GM12874 (cell line): ENCODE data around the gene TGDS.

Source experiments
- TF ChIP-seq, protein P1 (sequence below): IDR thresholded peaks from 2 replicates; pipeline ENCODE4 v1.5.1; 2011; ENCODE audit warnings: low read depth, mild to moderate bottlenecking, control low read depth, low read length, moderate library complexity; ENCODE audit not compliant: insufficient read depth

Gene TGDS

DNA sequence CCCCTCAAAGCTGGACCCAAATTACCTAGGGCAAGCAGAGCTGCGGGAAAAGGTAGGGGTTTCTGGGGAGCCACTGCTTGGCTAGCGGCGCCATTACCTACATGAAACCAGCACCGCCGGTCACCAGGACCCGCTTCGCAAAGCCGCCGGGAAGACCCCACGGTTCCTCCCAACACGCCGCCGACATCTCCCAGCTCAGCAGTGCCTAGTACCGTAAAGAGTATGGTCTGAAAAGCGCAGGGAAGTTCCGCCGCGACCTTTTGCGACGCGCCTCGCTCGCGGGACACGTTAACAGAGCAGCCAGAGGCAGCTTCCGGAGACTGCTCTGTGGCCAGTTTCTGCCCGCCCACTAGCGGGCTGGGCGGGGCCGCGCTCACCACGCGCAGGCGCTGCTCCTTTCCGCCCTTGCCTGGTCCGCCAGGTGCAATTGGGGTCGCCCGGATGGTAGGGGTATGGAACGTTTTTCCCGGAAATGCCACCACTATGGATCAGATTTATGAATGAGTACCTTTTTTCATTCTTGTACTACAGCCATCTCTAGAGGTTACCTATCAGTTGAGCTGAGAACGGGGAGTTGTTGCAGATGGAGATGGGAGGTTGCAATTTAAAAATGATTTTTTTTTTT is at the start of gene TGDS:
TGDS (minus strand) TSS at position 203 of the 625 bp plus-strand sequence; CDS start at position 187, 16 bp downstream.
- TF ChIP-seq, protein P1, sequence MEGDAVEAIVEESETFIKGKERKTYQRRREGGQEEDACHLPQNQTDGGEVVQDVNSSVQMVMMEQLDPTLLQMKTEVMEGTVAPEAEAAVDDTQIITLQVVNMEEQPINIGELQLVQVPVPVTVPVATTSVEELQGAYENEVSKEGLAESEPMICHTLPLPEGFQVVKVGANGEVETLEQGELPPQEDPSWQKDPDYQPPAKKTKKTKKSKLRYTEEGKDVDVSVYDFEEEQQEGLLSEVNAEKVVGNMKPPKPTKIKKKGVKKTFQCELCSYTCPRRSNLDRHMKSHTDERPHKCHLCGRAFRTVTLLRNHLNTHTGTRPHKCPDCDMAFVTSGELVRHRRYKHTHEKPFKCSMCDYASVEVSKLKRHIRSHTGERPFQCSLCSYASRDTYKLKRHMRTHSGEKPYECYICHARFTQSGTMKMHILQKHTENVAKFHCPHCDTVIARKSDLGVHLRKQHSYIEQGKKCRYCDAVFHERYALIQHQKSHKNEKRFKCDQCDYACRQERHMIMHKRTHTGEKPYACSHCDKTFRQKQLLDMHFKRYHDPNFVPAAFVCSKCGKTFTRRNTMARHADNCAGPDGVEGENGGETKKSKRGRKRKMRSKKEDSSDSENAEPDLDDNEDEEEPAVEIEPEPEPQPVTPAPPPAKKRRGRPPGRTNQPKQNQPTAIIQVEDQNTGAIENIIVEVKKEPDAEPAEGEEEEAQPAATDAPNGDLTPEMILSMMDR: no peak

DNA sequence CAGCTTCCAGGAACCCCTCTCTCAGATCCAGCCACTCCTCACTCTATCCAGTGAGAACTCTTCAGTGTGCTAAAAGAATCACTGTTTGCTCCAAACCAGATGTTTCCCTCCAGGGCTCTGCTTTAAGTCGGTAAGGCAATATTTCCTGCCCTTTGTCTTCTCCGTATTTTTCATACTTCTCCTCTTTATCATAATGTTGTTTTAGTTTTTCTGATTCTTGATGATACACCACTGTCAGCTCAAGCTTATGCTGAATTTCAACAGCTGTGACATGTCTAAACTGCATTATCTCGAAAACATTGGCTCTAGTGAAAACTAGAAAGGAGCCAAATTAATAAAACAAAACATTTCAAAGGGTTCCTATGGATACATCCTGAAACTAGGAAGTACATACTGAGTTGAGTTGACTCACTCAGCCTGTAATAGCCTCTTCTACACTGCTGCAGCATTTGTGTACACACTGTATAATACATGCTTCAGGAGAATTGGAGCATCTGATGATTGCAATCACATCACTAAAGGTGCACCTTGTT is 45.5 kb upstream of the TGDS start:
- TF ChIP-seq, protein P1: no peak

GRCh38 chr13:94640721-94641120 is 44.8 kb upstream of the TGDS start:
- TF ChIP-seq, protein P1: no peak

GRCh38 chr13:94636942-94637578 is 41.1 kb upstream of the TGDS start:
- TF ChIP-seq, protein P1: no peak

- TF ChIP-seq, protein P1: no peak
These were observed 36.5 kb upstream of the TGDS start for GRCh38 chr13:94632226-94632980.

DNA sequence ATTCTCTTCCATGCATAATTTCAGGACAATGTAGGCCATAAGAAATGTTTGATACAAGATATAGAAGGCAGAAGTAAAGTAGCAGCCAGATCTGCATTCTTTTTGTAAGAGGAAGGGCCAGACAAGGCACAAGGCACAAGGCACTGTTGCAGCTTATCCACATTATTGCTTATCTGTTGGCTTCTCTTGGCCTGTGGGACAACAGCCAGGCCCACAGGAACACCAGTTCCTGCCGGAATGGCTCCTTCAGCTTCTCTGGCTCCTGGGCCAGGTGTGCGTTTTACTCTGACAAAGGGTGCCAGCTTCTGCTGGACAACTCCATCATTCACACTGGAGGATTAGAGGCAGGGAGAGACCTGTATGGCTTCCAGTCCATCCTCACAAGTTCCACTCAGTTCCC is 34.9 kb upstream of the TGDS start:
- TF ChIP-seq, protein P1: no peak

DNA sequence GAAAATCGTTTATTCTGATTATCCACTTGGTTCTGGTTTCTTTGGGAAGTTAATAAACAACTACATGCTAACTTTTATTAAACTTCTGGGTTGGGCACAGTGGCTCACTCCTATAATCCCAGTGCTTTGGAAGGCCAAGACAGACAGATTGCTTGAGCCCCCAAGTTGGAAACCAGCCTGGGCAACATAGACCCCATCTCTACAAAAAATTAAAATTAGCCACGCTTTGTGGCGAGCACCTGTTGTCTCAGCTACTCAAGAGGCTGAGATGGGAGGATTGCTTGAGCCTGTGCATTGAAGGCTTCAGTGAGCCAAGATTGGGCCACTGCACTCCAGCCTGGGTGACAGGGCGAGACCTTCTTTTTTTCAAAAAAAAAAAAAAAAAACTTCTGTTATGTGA is 27.4 kb upstream of the TGDS start:
- TF ChIP-seq, protein P1: no peak
